ENCODE data around the gene REV1.
"Not testable (repeated sequence)": the region's sequence is repeated elsewhere in the genome, so short reads cannot be mapped to it uniquely, and the experiment has no call there.

- TF ChIP-seq CTCF (IDR thresholded peaks at IDR 0.05; ENCODE audit: low read depth, low read length); EZH2phosphoT487 (IDR thresholded peaks at IDR 0.05; ENCODE audit: low read depth): not testable (repeated sequence)
These were observed 14.0 kb upstream of the REV1 start for GRCh38 chr2:99503662-99504416.
